GM18508 (cell line): ENCODE results near the gene MRPL9.

ENCODE experiments used
- ATAC-seq: cut with Tn5 transposase; IDR thresholded peaks from one replicate; pipeline ENCODE4 v1.9.1; 2021; ENCODE audit warnings: moderate number of reproducible peaks; ENCODE audit not compliant: insufficient read depth, unreplicated experiment

Gene MRPL9

DNA sequence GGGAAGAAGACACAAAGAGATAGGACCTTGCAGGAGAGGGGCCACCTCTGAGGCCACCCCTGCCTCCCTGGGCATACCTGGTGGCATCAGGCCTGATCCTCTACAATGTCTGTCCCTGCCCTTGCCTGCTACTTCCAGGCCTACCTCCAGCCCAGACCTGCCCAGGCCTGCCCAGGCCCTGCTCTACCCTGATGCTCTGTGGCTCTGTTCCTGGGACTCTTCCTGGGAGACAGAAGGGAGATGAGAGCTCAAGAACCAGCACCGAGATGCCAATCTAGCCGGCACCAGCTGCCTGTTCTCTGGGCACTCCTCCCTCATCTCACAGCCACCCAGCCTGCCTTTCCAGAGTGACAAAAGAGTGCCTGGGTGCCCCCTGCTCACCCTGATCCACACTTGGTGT is 49.4 kb downstream of the MRPL9 start:
- ATAC-seq = no peak

DNA sequence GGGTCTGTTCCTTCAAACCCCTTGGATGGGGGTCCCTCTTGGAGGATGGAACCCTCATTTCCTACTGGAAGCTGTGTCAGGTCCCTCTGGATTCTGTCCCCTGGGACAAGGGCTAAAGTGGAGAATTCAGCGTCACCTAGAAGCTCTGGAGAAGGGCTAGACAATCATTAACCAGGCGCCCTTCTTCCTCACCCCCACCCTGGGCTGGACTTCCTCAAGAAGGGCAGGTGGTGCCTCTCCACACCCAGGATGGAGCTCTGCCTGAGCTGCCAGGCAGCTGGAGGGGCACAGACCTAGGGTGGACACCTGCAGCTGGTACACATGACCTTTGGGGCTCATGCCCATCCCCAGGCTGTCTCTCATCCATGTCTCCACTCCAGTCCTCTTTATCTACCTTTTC is 50.3 kb downstream of the MRPL9 start:
- ATAC-seq = no peak

DNA sequence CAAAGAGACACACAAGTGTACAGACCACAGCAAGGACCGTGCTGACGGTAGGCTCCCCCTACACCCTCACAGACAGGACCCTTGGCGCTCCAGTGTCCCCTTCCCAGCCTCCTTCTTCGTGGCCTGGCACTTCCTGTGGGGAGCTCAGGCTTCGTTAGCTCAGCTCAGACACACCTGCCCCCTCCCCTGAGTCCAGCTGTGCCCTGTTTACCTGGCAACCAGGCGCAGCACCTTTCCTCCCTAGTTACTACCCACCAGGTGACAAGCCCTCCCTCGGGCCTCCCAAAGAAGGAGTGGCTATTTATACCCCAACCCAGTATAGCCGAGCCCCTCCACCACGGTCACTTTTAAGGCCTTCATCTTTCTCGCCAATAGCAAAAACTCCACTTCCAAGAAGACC is 51.3 kb downstream of the MRPL9 start:
- ATAC-seq = no peak

DNA sequence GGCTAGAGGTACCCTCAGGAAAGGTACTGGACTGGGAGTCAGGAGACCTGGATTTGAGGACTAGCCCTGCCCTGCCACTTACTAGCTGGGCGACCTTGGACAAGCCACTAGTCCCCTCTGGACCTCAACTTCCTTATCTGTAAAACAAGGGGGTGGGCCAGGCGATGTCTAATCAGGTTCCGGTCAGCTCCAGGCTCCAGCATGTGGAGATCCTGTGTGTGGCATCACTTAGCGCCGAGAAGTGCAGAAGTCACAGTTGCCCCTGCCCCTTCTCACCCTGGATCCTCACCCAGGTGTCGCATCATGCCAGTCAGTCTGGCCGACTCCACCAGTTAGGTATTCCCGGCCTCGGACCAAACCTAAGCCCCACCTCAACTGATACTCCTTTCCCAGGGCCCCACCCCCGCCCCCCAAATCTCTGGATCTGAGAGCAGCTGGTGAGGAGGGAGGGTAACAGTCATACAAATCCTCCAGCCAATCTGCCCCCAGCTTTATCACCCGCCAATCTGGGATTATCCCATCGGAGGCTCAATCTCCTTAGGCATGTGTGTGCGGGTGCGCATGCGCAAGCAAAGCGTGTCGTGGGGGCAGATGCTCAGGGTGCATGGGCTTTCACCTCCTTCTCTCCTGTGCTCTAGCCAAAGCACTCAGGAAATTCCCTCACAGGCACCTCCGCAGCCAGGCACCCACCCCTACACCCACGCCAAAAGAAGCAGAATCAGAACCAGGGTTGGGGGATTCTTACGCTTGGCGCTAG is 52.1 kb downstream of the MRPL9 start:
- ATAC-seq = no peak

DNA sequence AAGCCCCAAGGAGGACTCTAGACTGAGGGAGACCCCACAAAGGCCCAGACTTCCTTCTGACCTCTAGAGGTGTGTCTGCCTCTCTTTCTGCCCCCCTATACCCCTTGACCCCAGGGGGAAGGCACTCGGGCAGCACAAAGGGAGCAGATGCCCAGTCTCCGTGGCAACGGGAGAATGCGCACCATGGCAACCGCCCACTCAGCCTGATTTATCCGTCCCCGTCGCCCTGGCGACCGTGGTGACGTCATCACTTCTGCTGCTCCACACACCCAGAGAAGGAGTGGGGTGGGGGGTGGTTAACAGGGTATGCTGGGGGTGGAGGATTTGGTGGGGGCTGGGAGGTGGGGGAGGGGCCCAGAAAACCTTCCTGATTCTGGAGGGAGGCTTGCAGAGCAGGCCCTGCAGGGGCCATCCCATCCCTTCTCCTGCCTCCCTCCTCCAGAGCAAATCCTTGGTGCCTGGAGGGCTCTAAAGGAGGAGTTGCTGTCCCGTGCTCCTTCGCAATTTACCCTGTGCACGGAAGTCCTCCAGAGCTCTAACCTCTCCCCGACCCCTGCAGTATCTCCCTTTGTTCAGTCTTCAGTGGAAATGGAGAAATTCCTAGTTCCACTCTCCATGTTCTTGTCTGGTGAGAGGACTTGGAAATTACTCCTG is 53.0 kb downstream of the MRPL9 start:
- ATAC-seq = no peak
